ENCODE results near the gene LYPLA2.

DNA sequence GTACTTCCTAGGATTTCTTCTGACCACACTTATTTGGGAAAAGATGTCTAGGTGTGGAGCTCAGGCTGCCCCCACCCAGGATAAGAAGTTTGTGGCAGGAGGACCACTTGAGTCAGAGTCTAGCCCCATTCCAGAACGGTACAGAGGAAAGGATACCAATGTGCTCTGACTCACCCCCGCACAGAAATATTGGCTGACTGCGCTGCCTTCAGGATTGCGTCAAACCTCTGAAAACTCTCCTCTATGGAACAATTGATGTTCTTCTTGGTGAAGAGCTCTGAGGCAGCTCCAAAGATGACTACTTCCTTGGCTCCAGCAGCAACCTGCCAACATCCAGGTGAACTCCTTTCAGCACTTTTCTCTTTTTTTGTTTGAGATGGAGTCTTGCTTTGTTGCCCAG, 23.1 kb downstream of the LYPLA2 start:
- TF ChIP-seq FOXM1 (IDR thresholded peaks at IDR 0.05; ENCODE audit: borderline replicate concordance, low read depth): no peak
- TF ChIP-seq YY1 (IDR thresholded peaks at IDR 0.05; ENCODE audit: low read depth): no peak
- TF ChIP-seq EGR1 (IDR thresholded peaks at IDR 0.05): no peak
- TF ChIP-seq TAF1 (IDR thresholded peaks at IDR 0.05; ENCODE audit: low read depth): no peak
- no peak for TF ChIP-seq EP300 (IDR thresholded peaks at IDR 0.05; ENCODE audit: borderline replicate concordance)
- TF ChIP-seq, protein P1, sequence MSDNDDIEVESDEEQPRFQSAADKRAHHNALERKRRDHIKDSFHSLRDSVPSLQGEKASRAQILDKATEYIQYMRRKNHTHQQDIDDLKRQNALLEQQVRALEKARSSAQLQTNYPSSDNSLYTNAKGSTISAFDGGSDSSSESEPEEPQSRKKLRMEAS (IDR thresholded peaks at IDR 0.05): no peak
- TF ChIP-seq NFIC (IDR thresholded peaks at IDR 0.05): no peak
- TF ChIP-seq, protein P2, sequence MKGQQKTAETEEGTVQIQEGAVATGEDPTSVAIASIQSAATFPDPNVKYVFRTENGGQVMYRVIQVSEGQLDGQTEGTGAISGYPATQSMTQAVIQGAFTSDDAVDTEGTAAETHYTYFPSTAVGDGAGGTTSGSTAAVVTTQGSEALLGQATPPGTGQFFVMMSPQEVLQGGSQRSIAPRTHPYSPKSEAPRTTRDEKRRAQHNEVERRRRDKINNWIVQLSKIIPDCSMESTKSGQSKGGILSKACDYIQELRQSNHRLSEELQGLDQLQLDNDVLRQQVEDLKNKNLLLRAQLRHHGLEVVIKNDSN (IDR thresholded peaks at IDR 0.05): no peak
- TF ChIP-seq RAD21 (IDR thresholded peaks at IDR 0.05; ENCODE audit: low read depth): no peak
- no peak for TF ChIP-seq TEAD4 (IDR thresholded peaks at IDR 0.05)
- TF ChIP-seq CEBPB (IDR thresholded peaks at IDR 0.05): no peak

Data from Ishikawa (cell line).